OCI-LY1 (cell line): ENCODE measurements around the gene C2CD2L.

Experiments
- CTCF ChIP-seq: fragments of 200-600 bp; sonication (generic), shearing (Covaris generic); IDR thresholded peaks from 2 replicates; pipeline ENCODE4 v1.5.1; 2017; ENCODE audit warnings: mild to moderate bottlenecking, antibody characterized with exemption, low read length, moderate library complexity, mixed read lengths
- EZH2 ChIP-seq: fragments of 200-600 bp; sonication (generic), shearing (Covaris generic); IDR thresholded peaks from 2 replicates; pipeline ENCODE4 v1.8.0; 2017; ENCODE audit warnings: borderline replicate concordance, mixed run types, mild to moderate bottlenecking, antibody characterized with exemption, low read length, moderate library complexity, mixed read lengths

GRCh38 chr11:119155733-119156492, 48.8 kb downstream of the C2CD2L start:
- peak; percentile 24; the same call in 1 of the 2 replicates for TF ChIP-seq CTCF
- TF ChIP-seq EZH2 = no peak
